HL-60/S4 treated with phorbol 12-myristate 13-acetate at 8.2 ng/mL for 4 days and 3 days (cell line): Measurements from ENCODE around the gene SOX8.

ENCODE experiments used
- in situ Hi-C: fragments of 300-500 bp; cut with MboI; formaldehyde crosslinking; loops from 2 replicates; pipeline ENCODE4 v1.15.0; 2022; ENCODE audit warnings: low sequenced_read_pairs

The SOX8 gene

GRCh38 chr16:986411-986810 is 4.8 kb downstream of the SOX8 start:
- in situ Hi-C loops = no loop called here

GRCh38 chr16:986925-987582 is 5.5 kb downstream of the SOX8 start:
- in situ Hi-C loops = no loop called here

- in situ Hi-C loops = no loop called here
These were observed 6.3 kb downstream of the SOX8 start for GRCh38 chr16:987906-988305.

GRCh38 chr16:988471-989353 is 7.1 kb downstream of the SOX8 start:
- in situ Hi-C loops = no loop called here

GRCh38 chr16:989354-989814 is 7.8 kb downstream of the SOX8 start:
- in situ Hi-C loops = no loop called here

GRCh38 chr16:990516-991291 is 9.1 kb downstream of the SOX8 start:
- in situ Hi-C loops = no loop called here

GRCh38 chr16:991345-991744 is 9.8 kb downstream of the SOX8 start:
- in situ Hi-C loops = no loop called here

GRCh38 chr16:991773-992172 is 10.2 kb downstream of the SOX8 start:
- in situ Hi-C loops = no loop called here

GRCh38 chr16:993731-994130 is 12.2 kb downstream of the SOX8 start:
- in situ Hi-C loops = no loop called here

GRCh38 chr16:995087-995486 is 13.5 kb downstream of the SOX8 start:
- in situ Hi-C loops = no loop called here

GRCh38 chr16:995783-996182 is 14.2 kb downstream of the SOX8 start:
- in situ Hi-C loops = no loop called here

- in situ Hi-C loops = no loop called here
These were observed 15.1 kb downstream of the SOX8 start for GRCh38 chr16:996681-997080.

- in situ Hi-C loops = no loop called here
These were observed 16.0 kb downstream of the SOX8 start for GRCh38 chr16:997440-998051.

GRCh38 chr16:998211-998610 is 16.6 kb downstream of the SOX8 start:
- in situ Hi-C loops = no loop called here

GRCh38 chr16:998615-999014 is 17.0 kb downstream of the SOX8 start:
- in situ Hi-C loops = no loop called here

- in situ Hi-C loops = no loop called here
These were observed 18.1 kb downstream of the SOX8 start for GRCh38 chr16:999677-1000076.

- in situ Hi-C loops = no loop called here
These were observed 19.0 kb downstream of the SOX8 start for GRCh38 chr16:1000608-1001007.

GRCh38 chr16:1001096-1001495 is 19.5 kb downstream of the SOX8 start:
- in situ Hi-C loops = no loop called here

- in situ Hi-C loops = no loop called here
These were observed 21.0 kb downstream of the SOX8 start for GRCh38 chr16:1002399-1003166.
